ENCODE data around the gene STON2. TPM values are rescaled to one million over a fixed set of nuclear protein-coding genes. Genes with fewer than 3 reads are reported as not detected.

Gene STON2
- total and polyA plus RNA-seq, 2 of the 8 experiments (the other 6 are each of a cell fraction or from before 2014, with no cell fraction given): 8.9 to 50.0 TPM

GRCh38 chr14:81234278-81234677 lies 165.8 kb downstream of the STON2 start:
- Histone ChIP-seq H3K79me1 (ENCODE audit: low read depth, low read length) (no peaks in the 10 kb centered on the region), H3K14ac (ENCODE audit: insufficient read length) (no peak overlapping the region), H3K23me2 (ENCODE audit: low read depth, low read length) (no peaks in the 10 kb centered on the region), H3K27me3 (replicated peaks in 1 of 4; ENCODE audit: control insufficient read depth in 3 of 4, extremely low read depth in 1 of 4, insufficient read depth in 3 of 4, low read length in 3 of 4) (no peaks in the 10 kb centered on the region), H2BK120ac (replicated peaks; ENCODE audit: low read depth, low read length) (no peak overlapping the region), H3K27ac (ENCODE audit: low read depth, low read length) (no peak overlapping the region), H3K23ac (ENCODE audit: insufficient read length) (no peak overlapping the region), H3K36me3 (ENCODE audit: control insufficient read depth in 2 of 4, insufficient read depth in 4 of 4, low read length in 3 of 4) (no peaks in the 10 kb centered on the region; a peak in 1 of 8 replicates), H3K9me3 (ENCODE audit: insufficient read depth in 2 of 2, low read depth in 1 of 2, low read length in 1 of 2) (peaks cover 3 to 9% of the 10 kb centered on the region in 2 experiments; a peak in 2 of 4 replicates), H2AK5ac (ENCODE audit: low read depth, low read length) (no peak overlapping the region), H2BK15ac (ENCODE audit: low read length) (no peak overlapping the region), H3K4me1 (replicated peaks in 1 of 4; ENCODE audit: control insufficient read depth in 3 of 4, insufficient read depth in 4 of 4, low read length in 3 of 4) (peaks cover 0 to 3% (median 0%) of the 10 kb centered on the region in 4 experiments; a peak in 3 of 7 replicates), H3K56ac (replicated peaks; ENCODE audit: insufficient read length, low read depth, low read length) (no peak overlapping the region), H4K20me1 (replicated peaks in 1 of 2; ENCODE audit: control insufficient read depth in 1 of 2, insufficient read depth in 2 of 2, low read length in 2 of 2) (no peaks in the 10 kb centered on the region), H3K4ac (replicated peaks; ENCODE audit: insufficient read length, low read depth, low read length) (no peak overlapping the region), H2BK12ac (ENCODE audit: low read depth, low read length) (no peak overlapping the region), H4K91ac (replicated peaks; ENCODE audit: insufficient read length, low read length) (no peak overlapping the region), H3K4me2 (ENCODE audit: insufficient read depth in 1 of 2, low read depth in 2 of 2, low read length in 2 of 2) (no peak overlapping the region), H2BK20ac (ENCODE audit: low read length) (no peak overlapping the region), H3K4me3 (ENCODE audit: extremely low read depth in 1 of 4, insufficient read depth in 2 of 4, low read depth in 3 of 4, low read length in 4 of 4) (no peak overlapping the region), H4K5ac (ENCODE audit: insufficient read length, low read depth, low read length) (no peak overlapping the region), H2AFZ (ENCODE audit: low read length) (no peak overlapping the region), H2BK5ac (ENCODE audit: low read depth, low read length) (no peak overlapping the region), H4K8ac (ENCODE audit: extremely low read depth, insufficient read depth, low read length) (no peak overlapping the region), H3K18ac (ENCODE audit: extremely low read depth, low read length) (no peak overlapping the region), H3K79me2 (ENCODE audit: control insufficient read depth in 1 of 2, insufficient read depth in 2 of 2, low read length in 2 of 2) (no peaks in the 10 kb centered on the region), H3K9ac (replicated peaks in 1 of 4; ENCODE audit: extremely low read depth in 1 of 4, low read depth in 3 of 4, low read length in 3 of 4) (no peak overlapping the region)
- no peak for TF ChIP-seq BACH1 (IDR thresholded peaks at IDR 0.05; ENCODE audit: low read length)
- peak; percentile 28 for TF ChIP-seq ASH2L (IDR thresholded peaks at IDR 0.05; ENCODE audit: low read length)
- TF ChIP-seq TEAD4 (IDR thresholded peaks at IDR 0.05; ENCODE audit: low read depth, low read length): 0 out of 2 replicates have a peak, but pooled peaks have one; percentile 22
- POLR2A ChIA-PET (ENCODE audit: partially characterized antibody): interaction anchor here (0.6 to 5.7 kb wide), 4 partner anchors 12 to 215 kb away, joined by 3 to 38 read pairs (median 5); partner anchors contain the start of gene GTF2A1
- DNase-seq (ENCODE audit: low read depth in 1 of 2, low spot score in 2 of 2) (no peak), FAIRE-seq (no peak)
- CTCF ChIA-PET (ENCODE audit: partially characterized antibody): interaction anchor here (0.6 to 1.7 kb wide), 5 partner anchors 8 to 219 kb away, joined by 3 to 5 read pairs (median 4); no protein-coding TSS in a partner anchor

Measured in H1 (cell line).